Astrocyte of the cerebellum (primary cell): ENCODE results near the gene ADAR.

Experiments used
- DNase-seq: peaks from one replicate; pipeline ENCODE4 v3.0.0-alpha.2; 2011; ENCODE audit warnings: low read depth
- H3K4me3 ChIP-seq: 2 replicates; pipeline ENCODE4 v1.5.1; 2011; ENCODE audit warnings: mild to moderate bottlenecking, low read depth, low read length, moderate library complexity
- in situ Hi-C: cut with HindIII; loops from 2 replicates; pipeline ENCODE4 v1.10.0; 2017; ENCODE audit warnings: low sequenced_read_pairs
- TF ChIP-seq, protein P1 (sequence below): IDR thresholded peaks from 2 replicates; pipeline ENCODE4 v1.5.1; 2012; ENCODE audit warnings: low read length, low read depth, moderate library complexity, mild to moderate bottlenecking; ENCODE audit errors: missing control alignments

The ADAR gene

DNA sequence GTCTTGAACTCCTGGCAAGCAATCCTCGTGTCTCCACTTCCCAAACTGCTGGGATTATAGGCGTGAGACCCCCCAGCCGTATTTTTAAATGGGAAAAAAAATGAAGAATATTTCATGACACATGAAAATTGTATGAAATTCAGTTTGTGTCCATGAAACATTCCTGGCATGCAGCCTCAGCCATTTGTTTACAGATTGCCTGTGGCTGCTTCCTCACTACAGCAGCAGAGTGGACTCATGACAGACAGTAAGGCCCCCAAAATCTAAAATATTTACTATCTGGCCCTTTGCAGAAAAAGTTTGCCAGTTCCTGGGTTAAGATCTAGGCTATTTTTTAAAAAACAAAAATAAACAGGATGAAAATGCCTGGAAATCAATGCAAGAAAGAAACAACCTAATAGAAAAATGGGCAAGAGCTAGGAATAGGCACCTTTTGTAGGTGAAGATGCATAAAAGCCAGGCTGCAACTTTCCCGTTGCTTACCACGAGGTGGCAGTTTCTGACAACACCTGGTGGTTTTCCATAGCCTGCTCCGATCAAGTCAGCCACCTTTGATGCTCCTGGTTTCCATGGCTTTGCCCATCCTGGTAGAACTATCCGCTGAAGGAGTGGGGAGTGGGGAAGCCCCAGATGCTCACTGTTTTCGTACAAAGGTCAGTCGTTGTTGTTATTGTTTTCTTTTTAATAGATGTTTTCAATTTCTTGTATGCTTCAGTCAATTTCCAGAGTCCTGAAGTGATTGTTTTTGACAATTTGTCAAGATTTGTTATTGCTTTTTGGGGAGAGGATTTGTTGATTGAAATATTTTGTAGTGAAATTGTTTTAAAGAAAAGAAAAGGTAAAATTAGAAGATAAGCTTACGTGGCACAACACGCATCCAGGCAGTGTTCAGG lies 73.8 kb downstream of the ADAR start:
- DNase-seq: peak; percentile 4
- in situ Hi-C loops: no loop called here

More for the DNA sequence above, 73.8 kb downstream of the ADAR start:
- H3K4me3 ChIP-seq: no peak overlapping the region
- TF ChIP-seq, protein P1, sequence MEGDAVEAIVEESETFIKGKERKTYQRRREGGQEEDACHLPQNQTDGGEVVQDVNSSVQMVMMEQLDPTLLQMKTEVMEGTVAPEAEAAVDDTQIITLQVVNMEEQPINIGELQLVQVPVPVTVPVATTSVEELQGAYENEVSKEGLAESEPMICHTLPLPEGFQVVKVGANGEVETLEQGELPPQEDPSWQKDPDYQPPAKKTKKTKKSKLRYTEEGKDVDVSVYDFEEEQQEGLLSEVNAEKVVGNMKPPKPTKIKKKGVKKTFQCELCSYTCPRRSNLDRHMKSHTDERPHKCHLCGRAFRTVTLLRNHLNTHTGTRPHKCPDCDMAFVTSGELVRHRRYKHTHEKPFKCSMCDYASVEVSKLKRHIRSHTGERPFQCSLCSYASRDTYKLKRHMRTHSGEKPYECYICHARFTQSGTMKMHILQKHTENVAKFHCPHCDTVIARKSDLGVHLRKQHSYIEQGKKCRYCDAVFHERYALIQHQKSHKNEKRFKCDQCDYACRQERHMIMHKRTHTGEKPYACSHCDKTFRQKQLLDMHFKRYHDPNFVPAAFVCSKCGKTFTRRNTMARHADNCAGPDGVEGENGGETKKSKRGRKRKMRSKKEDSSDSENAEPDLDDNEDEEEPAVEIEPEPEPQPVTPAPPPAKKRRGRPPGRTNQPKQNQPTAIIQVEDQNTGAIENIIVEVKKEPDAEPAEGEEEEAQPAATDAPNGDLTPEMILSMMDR: peak; percentile 57
